ENCODE results near the gene CFAP20. TPM values are rescaled to one million over a fixed set of nuclear protein-coding genes. Genes with fewer than 3 reads are reported as not detected.
A peak's percentile ranks its signal among the peaks of the same experiment; 100 is the strongest.

CFAP20 gene
- total RNA-seq, 4 donors from 2014 or later, result 6.6 to 26.5 (median 21.4) TPM

GRCh38 chr16:58125041-58125440 is 4.1 kb downstream of the CFAP20 start:
- Histone ChIP-seq H3K4me1 (peaks cover 53 to 75% (median 59%) of the 10 kb centered on the region in 4 donors), H3K36me3 (no peaks in the 10 kb centered on the region), H3K27me3 (no peaks in the 10 kb centered on the region), H3K27ac (no peak overlapping the region), H3K9me3 (no peaks in the 10 kb centered on the region), H3K4me3 (no peak overlapping the region)
- WGBS, 2 donors (ENCODE audit: low coverage in 1 of 2), result 79 to 89% methylated on average over 3 to 4 of the region's 4 CpGs
- no peak for DNase-seq
- in situ Hi-C loops (cut with MboI; ENCODE audit: low pct_ligation_motif_present in 1 of 4, low pct_unique_long_range_greater_than_20kb in 1 of 4, low sequenced_read_pairs in 3 of 4) (loop anchor here in 3 of 4 donors (5.0 to 10.0 kb wide), 3 partner anchors 100 to 110 kb away; partner anchors contain the start of gene MMP15 (in 1 of the 3)), intact Hi-C loops (cut with DNase I; ENCODE audit: low total_unique reads) (loop anchor here (5.0 kb wide), 1 partner anchor 72 kb away; the partner anchor contains the start of gene CSNK2A2)
- TF ChIP-seq POLR2AphosphoS5 (IDR thresholded peaks at IDR 0.05) (no peak), POLR2A (IDR thresholded peaks at IDR 0.05) (no peak), EP300 (IDR thresholded peaks at IDR 0.05; ENCODE audit: low read depth) (no peak), CTCF (IDR thresholded peaks at IDR 0.05) (no peak)

DNA sequence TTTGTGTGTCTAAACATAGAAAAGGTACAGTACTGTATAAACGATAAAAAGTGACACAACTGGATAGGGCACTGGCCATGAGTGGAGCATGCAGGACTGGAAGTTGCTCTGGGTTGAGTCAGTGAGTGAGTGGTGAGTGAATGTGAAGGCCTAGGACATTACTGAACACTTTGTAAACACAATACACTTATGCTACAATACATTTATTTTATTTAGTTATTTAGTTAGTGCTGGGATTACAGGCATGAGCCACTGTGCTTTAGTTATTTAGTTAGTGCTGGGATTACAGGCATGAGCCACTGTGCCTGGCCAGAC is 4.6 kb downstream of the CFAP20 start:
- TF ChIP-seq POLR2AphosphoS5 (IDR thresholded peaks at IDR 0.05) (no peak), POLR2A (IDR thresholded peaks at IDR 0.05) (no peak), EP300 (IDR thresholded peaks at IDR 0.05; ENCODE audit: low read depth) (no peak), CTCF (IDR thresholded peaks at IDR 0.05) (no peak)
- H3K27ac ChIP-seq, result peak overlapping the region in 2 of 4 donors; percentile 25 to 27
- peaks cover 56 to 74% (median 59%) of the 10 kb centered on the region in 4 donors for H3K4me1 ChIP-seq
- H3K4me3 ChIP-seq, result no peak overlapping the region
- in situ Hi-C loops (cut with MboI; ENCODE audit: low pct_ligation_motif_present in 1 of 4, low pct_unique_long_range_greater_than_20kb in 1 of 4, low sequenced_read_pairs in 3 of 4) (loop anchor here in 3 of 4 donors (10.0 to 25.0 kb wide), 3 partner anchors 100 to 212 kb away; partner anchors contain the start of gene MMP15 (in 1 of the 3)), intact Hi-C loops (cut with DNase I; ENCODE audit: low total_unique reads) (loop anchor here (5.0 kb wide), 1 partner anchor 102 kb away; no protein-coding TSS in a partner anchor)
- no peaks in the 10 kb centered on the region for H3K9me3 ChIP-seq
- DNase-seq, result no peak
- 32 to 33% methylated on average over 1 of the region's 1 CpG for WGBS, 2 donors (ENCODE audit: low coverage in 1 of 2)
- no peaks in the 10 kb centered on the region for H3K36me3 ChIP-seq
- H3K27me3 ChIP-seq, result no peaks in the 10 kb centered on the region

GRCh38 chr16:58123896-58124600 is 5.1 kb downstream of the CFAP20 start:
- no peak for DNase-seq
- in situ Hi-C loops (cut with MboI; ENCODE audit: low pct_ligation_motif_present in 1 of 4, low pct_unique_long_range_greater_than_20kb in 1 of 4, low sequenced_read_pairs in 3 of 4), result loop anchor here in 3 of 4 donors (10.0 to 25.0 kb wide), 3 partner anchors 99 to 212 kb away; partner anchors contain the start of gene MMP15 (in 1 of the 3)

GRCh38 chr16:58121132-58121531 is 8.0 kb downstream of the CFAP20 start:
- WGBS, 2 donors (ENCODE audit: low coverage in 1 of 2), result 33 to 44% methylated on average over 2 to 6 of the region's 6 CpGs
- Histone ChIP-seq H3K27ac (peak overlapping the region; percentile 67 to 78 (median 72)), H3K4me1 (peaks cover 47 to 66% (median 56%) of the 10 kb centered on the region in 4 donors), H3K36me3 (no peaks in the 10 kb centered on the region), H3K9me3 (no peaks in the 10 kb centered on the region), H3K27me3 (no peaks in the 10 kb centered on the region), H3K4me3 (no peak overlapping the region)
- in situ Hi-C loops (cut with MboI; ENCODE audit: low pct_ligation_motif_present in 1 of 4, low pct_unique_long_range_greater_than_20kb in 1 of 4, low sequenced_read_pairs in 3 of 4) (loop anchor here in 3 of 4 donors (10.0 to 25.0 kb wide), 3 partner anchors 96 to 209 kb away; partner anchors contain the start of gene MMP15 (in 1 of the 3)), intact Hi-C loops (cut with DNase I; ENCODE audit: low total_unique reads) (loop anchor here (5.0 kb wide), 1 partner anchor 99 kb away; no protein-coding TSS in a partner anchor)
- peak; percentile 40 for DNase-seq
- TF ChIP-seq POLR2A (IDR thresholded peaks at IDR 0.05), result no peak
- TF ChIP-seq POLR2AphosphoS5 (IDR thresholded peaks at IDR 0.05), result no peak
- no peak for TF ChIP-seq CTCF (IDR thresholded peaks at IDR 0.05)
- no peak for TF ChIP-seq EP300 (IDR thresholded peaks at IDR 0.05; ENCODE audit: low read depth)

More at GRCh38 chr16:58123896-58124600, 5.1 kb downstream of the CFAP20 start:
- Histone ChIP-seq H3K27ac (peak overlapping the region; percentile 25 to 48 (median 32)), H3K9me3 (no peaks in the 10 kb centered on the region), H3K36me3 (no peaks in the 10 kb centered on the region), H3K27me3 (no peaks in the 10 kb centered on the region), H3K4me1 (peaks cover 61 to 79% (median 64%) of the 10 kb centered on the region in 4 donors), H3K4me3 (no peak overlapping the region)
- intact Hi-C loops (cut with DNase I; ENCODE audit: low total_unique reads), result loop anchor here (5.0 kb wide), 1 partner anchor 102 kb away; no protein-coding TSS in a partner anchor
- TF ChIP-seq POLR2A (IDR thresholded peaks at IDR 0.05) (no peak), POLR2AphosphoS5 (IDR thresholded peaks at IDR 0.05) (no peak)
- WGBS, 2 donors (ENCODE audit: low coverage in 1 of 2), result 48 to 59% methylated on average over 6 to 8 of the region's 8 CpGs
